Neural progenitor cell (in vitro differentiated cells): ENCODE data around the gene OSM. TPM values are rescaled to one million over a fixed set of nuclear protein-coding genes. Genes with fewer than 3 reads are reported as not detected.

Experiments used
- DNase-seq: peaks from one replicate; pipeline ENCODE4 v3.0.0-alpha.2; 2016; ENCODE audit warnings: low spot score
- H2AFZ ChIP-seq: fragments of 200-600 bp; sonication (generic); replicated peaks from 2 replicates; pipeline ENCODE4 v1.6.1; 2016; ENCODE audit warnings: antibody characterized with exemption
- H3F3A ChIP-seq: fragments of 200-600 bp; sonication (generic); 2 replicates; pipeline ENCODE4 v1.6.1; 2016; ENCODE audit warnings: antibody characterized with exemption, low read depth
- H3K27ac ChIP-seq: fragments of 200-600 bp; sonication (generic); 2 replicates; pipeline ENCODE4 v1.5.1; 2016; ENCODE audit warnings: mild to moderate bottlenecking
- H3K27me3 ChIP-seq: fragments of 200-600 bp; sonication (generic); 2 replicates; pipeline ENCODE4 v1.6.1; 2016; ENCODE audit warnings: mild to moderate bottlenecking, moderate library complexity
- H3K36me3 ChIP-seq: fragments of 200-600 bp; sonication (generic); 2 replicates; pipeline ENCODE4 v1.5.1; 2016
- H3K4me1 ChIP-seq: fragments of 200-600 bp; sonication (generic); 2 replicates; pipeline ENCODE4 v1.6.1; 2016; ENCODE audit warnings: mixed run types
- H3K4me2 ChIP-seq: fragments of 200-600 bp; sonication (generic); 2 replicates; pipeline ENCODE4 v1.6.1; 2016
- H3K4me3 ChIP-seq: fragments of 200-600 bp; sonication (generic); 2 replicates; pipeline ENCODE4 v1.5.1; 2016
- H3K79me2 ChIP-seq: fragments of 200-600 bp; sonication (generic); 2 replicates; pipeline ENCODE4 v1.6.1; 2016; ENCODE audit warnings: low read depth
- H3K9ac ChIP-seq: fragments of 200-600 bp; sonication (generic); 2 replicates; pipeline ENCODE4 v1.6.1; 2016
- H3K9me3 ChIP-seq: fragments of 200-600 bp; sonication (generic); 2 replicates; pipeline ENCODE4 v1.5.1; 2016; ENCODE audit warnings: low read depth
- H4K20me1 ChIP-seq: fragments of 200-600 bp; sonication (generic); 2 replicates; pipeline ENCODE4 v1.6.1; 2016; ENCODE audit warnings: low read depth
- H3K27ac Mint-ChIP-seq: 3 replicates; pipeline ENCODE4 v1.8.0; 2021; ENCODE audit warnings: mixed read lengths
- H3K27me3 Mint-ChIP-seq: 2 replicates; pipeline ENCODE4 v1.8.0; 2022; ENCODE audit warnings: low read depth, mild to moderate bottlenecking, inconsistent platforms, moderate library complexity, mixed read lengths; ENCODE audit not compliant: insufficient read depth
- H3K36me3 Mint-ChIP-seq: 3 replicates; pipeline ENCODE4 v1.8.0; 2021; ENCODE audit warnings: mixed read lengths
- H3K4me1 Mint-ChIP-seq: 3 replicates; pipeline ENCODE4 v1.8.0; 2021; ENCODE audit warnings: mixed read lengths
- H3K4me3 Mint-ChIP-seq: 3 replicates; pipeline ENCODE4 v1.8.0; 2021; ENCODE audit warnings: mild to moderate bottlenecking, moderate library complexity, mixed read lengths
- H3K9me3 Mint-ChIP-seq: 3 replicates; pipeline ENCODE4 v1.8.0; 2020; ENCODE audit warnings: mixed read lengths
- EZH2 ChIP-seq: fragments of 200-600 bp; sonication (generic); IDR thresholded peaks from 2 replicates; pipeline ENCODE4 v1.6.1; 2017; ENCODE audit warnings: antibody characterized with exemption, mild to moderate bottlenecking, moderate library complexity
- EZH2phosphoT487 ChIP-seq: fragments of 200-600 bp; sonication (generic); IDR thresholded peaks from 2 replicates; pipeline ENCODE4 v1.6.1; 2017; ENCODE audit warnings: antibody characterized with exemption
- total RNA-seq: library from RNA; depleted of rRNA; stranded (reverse); fragments of >200 nt; gene quantifications from 2 replicates; pipeline ENCODE4 v1.2.3, GENCODE V29; 2015; ENCODE audit warnings: low replicate concordance
- TF ChIP-seq, protein P1 (sequence below): fragments of 200-600 bp; sonication (generic); IDR thresholded peaks from 2 replicates; pipeline ENCODE4 v1.5.1; 2017; ENCODE audit warnings: antibody characterized with exemption, mild to moderate bottlenecking

Gene OSM
- total RNA-seq, 1 donor from 2014 or later, result not detected

DNA sequence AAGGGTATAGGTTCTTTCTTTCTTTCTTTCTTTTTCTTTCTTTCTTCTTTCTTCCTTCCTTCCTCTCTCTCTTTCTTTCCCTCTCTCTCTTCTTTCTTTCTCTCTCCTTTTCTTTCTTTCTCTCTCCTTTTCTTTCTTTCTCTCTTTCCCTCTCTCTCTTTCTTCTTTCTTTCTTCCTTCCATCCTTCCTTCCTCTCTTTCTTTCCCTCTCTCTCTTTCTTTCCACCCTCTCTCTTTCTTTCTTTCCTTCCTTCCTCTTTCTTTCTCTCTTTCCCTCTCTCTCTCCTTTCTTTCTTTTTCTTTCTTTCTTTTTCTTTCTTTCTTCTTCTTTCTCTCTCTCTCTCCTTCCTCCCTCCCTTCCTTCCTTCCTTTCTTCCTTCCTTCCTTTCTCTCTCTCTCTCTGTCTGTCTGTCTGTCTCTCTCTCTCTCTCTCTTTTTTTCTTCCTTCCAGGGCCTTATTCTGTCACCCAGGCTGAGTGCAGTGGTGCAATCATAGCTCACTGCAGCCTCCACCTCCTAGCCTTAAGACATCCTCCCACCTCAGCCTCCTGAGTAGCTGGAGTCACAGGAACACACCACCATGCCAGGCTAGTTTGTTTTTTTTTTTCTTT is 46.9 kb downstream of the OSM start:
- H3F3A ChIP-seq, result no peaks in the 10 kb centered on the region
- H3K4me1 ChIP-seq, result no peaks in the 10 kb centered on the region
- H3K4me3 ChIP-seq, result no peak overlapping the region
- DNase-seq, result no peak
- no peak overlapping the region for H3K27ac ChIP-seq
- H3K9me3 Mint-ChIP-seq, result no peaks in the 10 kb centered on the region
- peaks cover 5% of the 10 kb centered on the region for H3K27me3 Mint-ChIP-seq
- H2AFZ ChIP-seq, result no peak overlapping the region
- no peaks in the 10 kb centered on the region for H3K9me3 ChIP-seq
- no peaks in the 10 kb centered on the region for H3K36me3 Mint-ChIP-seq
- H3K9ac ChIP-seq, result no peak overlapping the region
- H3K27ac Mint-ChIP-seq, result no peak overlapping the region
- H3K79me2 ChIP-seq, result no peaks in the 10 kb centered on the region
- no peaks in the 10 kb centered on the region for H3K36me3 ChIP-seq
- H3K4me3 Mint-ChIP-seq, result no peak overlapping the region
- TF ChIP-seq EZH2, result no peak
- TF ChIP-seq, protein P1, sequence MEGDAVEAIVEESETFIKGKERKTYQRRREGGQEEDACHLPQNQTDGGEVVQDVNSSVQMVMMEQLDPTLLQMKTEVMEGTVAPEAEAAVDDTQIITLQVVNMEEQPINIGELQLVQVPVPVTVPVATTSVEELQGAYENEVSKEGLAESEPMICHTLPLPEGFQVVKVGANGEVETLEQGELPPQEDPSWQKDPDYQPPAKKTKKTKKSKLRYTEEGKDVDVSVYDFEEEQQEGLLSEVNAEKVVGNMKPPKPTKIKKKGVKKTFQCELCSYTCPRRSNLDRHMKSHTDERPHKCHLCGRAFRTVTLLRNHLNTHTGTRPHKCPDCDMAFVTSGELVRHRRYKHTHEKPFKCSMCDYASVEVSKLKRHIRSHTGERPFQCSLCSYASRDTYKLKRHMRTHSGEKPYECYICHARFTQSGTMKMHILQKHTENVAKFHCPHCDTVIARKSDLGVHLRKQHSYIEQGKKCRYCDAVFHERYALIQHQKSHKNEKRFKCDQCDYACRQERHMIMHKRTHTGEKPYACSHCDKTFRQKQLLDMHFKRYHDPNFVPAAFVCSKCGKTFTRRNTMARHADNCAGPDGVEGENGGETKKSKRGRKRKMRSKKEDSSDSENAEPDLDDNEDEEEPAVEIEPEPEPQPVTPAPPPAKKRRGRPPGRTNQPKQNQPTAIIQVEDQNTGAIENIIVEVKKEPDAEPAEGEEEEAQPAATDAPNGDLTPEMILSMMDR, result no peak
- no peak overlapping the region for H3K4me2 ChIP-seq
- H4K20me1 ChIP-seq, result no peaks in the 10 kb centered on the region
- peaks cover 14% of the 10 kb centered on the region for H3K4me1 Mint-ChIP-seq
- H3K27me3 ChIP-seq, result no peaks in the 10 kb centered on the region

DNA sequence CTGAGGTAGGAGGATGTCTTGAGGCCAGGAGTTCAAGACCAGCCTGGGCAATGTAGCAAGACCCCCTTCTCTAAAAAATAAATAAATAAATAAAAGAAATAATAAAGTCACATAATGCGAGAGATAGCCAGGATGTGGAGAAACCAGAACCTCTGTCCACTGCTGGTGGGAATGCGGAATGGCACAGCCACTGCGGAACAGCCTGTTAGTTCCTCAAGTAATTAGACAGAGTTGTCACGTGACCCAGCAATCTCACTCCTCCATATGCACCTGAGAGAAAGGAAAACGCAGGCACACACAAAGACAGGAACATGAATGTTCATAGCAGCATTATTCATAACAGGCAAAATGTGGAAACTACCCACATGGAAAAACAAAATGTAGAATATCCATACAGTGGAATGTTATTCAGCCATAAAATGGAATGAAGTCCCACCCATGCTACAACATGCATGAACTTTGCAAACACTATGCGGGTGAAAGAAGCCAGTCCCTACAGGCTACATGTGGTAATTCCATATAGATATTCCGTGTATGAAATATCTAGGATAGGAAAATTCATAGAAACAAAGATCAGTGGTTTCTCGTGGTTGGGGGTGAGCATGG is 47.5 kb downstream of the OSM start:
- H3K27ac Mint-ChIP-seq, result no peak overlapping the region
- Histone ChIP-seq H3K27me3 (no peaks in the 10 kb centered on the region), H2AFZ (no peak overlapping the region), H3K79me2 (no peaks in the 10 kb centered on the region), H3F3A (no peaks in the 10 kb centered on the region), H3K27ac (no peak overlapping the region), H3K36me3 (no peaks in the 10 kb centered on the region), H3K4me3 (no peak overlapping the region), H3K4me2 (no peak overlapping the region), H3K9ac (no peak overlapping the region), H3K4me1 (no peaks in the 10 kb centered on the region), H3K9me3 (no peaks in the 10 kb centered on the region), H4K20me1 (no peaks in the 10 kb centered on the region)
- H3K4me1 Mint-ChIP-seq, result peaks cover 18% of the 10 kb centered on the region
- no peaks in the 10 kb centered on the region for H3K9me3 Mint-ChIP-seq
- TF ChIP-seq EZH2phosphoT487 (no peak), EZH2 (no peak)
- TF ChIP-seq, protein P1, result peak; percentile 23
- H3K27me3 Mint-ChIP-seq, result peaks cover 7% of the 10 kb centered on the region
- H3K4me3 Mint-ChIP-seq, result no peak overlapping the region
- DNase-seq, result no peak
- H3K36me3 Mint-ChIP-seq, result no peaks in the 10 kb centered on the region

DNA sequence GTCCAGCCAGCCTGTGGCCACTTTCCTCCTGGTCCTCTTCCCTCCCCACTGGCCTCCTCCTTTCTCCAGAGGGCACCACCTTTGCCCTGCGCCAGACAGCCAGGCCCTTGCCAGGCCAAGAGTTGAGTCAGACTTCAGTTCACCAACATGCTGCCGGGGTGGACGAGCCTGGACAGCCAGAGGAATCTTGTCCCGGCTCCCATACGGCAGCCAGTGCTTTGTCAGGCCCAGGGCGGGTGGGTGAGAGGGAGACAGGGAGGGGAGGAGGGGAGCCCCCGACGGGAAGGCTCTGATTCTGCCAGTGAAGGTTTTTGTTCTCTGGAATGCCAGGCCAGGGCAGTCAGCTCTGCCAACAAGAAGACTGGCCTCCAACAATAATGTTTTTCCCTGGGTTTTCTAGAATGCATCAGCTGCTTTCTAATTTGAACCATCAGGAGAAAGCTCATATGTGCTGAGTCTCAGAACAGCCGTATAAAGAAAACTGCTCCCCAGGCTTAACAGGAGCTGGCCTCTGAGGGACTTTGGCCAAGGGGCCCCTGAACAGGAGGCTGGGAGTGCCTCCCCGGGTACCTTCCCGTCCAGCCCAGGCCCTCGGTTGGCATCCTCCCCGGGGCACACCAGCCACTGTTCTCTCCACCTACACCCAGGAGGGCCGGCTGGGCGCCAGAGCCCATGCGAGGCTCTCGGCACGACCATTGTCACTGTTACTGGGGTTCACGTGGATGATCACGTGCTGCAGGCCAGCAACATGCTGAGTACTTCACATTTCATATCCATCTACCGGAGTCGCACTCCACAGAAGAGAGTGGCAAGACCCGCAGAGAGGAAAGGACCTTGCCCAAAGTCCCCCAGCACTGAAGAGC is 48.7 kb downstream of the OSM start:
- Histone ChIP-seq H3K79me2 (no peaks in the 10 kb centered on the region), H3K4me1 (no peaks in the 10 kb centered on the region), H3K27me3 (no peaks in the 10 kb centered on the region), H3K4me2 (no peak overlapping the region), H4K20me1 (no peaks in the 10 kb centered on the region), H2AFZ (peak overlapping the region; percentile 57), H3K9me3 (no peaks in the 10 kb centered on the region), H3K4me3 (no peak overlapping the region), H3K36me3 (no peaks in the 10 kb centered on the region), H3K9ac (no peak overlapping the region), H3K27ac (no peak overlapping the region), H3F3A (no peaks in the 10 kb centered on the region)
- H3K4me1 Mint-ChIP-seq, result peaks cover 15% of the 10 kb centered on the region
- no peaks in the 10 kb centered on the region for H3K36me3 Mint-ChIP-seq
- H3K4me3 Mint-ChIP-seq, result no peak overlapping the region
- no peaks in the 10 kb centered on the region for H3K9me3 Mint-ChIP-seq
- TF ChIP-seq, protein P1, result no peak
- TF ChIP-seq EZH2 (no peak), EZH2phosphoT487 (no peak)
- no peak for DNase-seq
- H3K27me3 Mint-ChIP-seq, result peaks cover 7% of the 10 kb centered on the region
- no peak overlapping the region for H3K27ac Mint-ChIP-seq
